WTC11 (cell line): ENCODE results near the gene SLC41A3. TPM values are rescaled to one million over a fixed set of nuclear protein-coding genes. Genes with fewer than 3 reads are reported as not detected.

Experiments
- ATAC-seq: fragments of 200-7000 bp; cut with Tn5 transposase; 2 replicates; pipeline ENCODE4 v1.10.0; 2021; ENCODE audit warnings: mild to moderate bottlenecking, moderate library complexity
- CTCF ChIA-PET: fragments of 300-600 bp; sonication (Branson Sonifier 250); formaldehyde crosslinking; loops from one replicate; lab custom pipeline; 2021; ENCODE audit warnings: antibody characterized with exemption; lab: Charles Lee
- POLR2A ChIA-PET: fragments of 350-600 bp; sonication (Branson Sonifier 250); formaldehyde crosslinking; loops from one replicate; lab custom pipeline; 2021; ENCODE audit warnings: antibody characterized with exemption; lab: Charles Lee
- DNase-seq: peaks from one replicate; pipeline ENCODE4 v3.0.0; 2021; ENCODE audit warnings: low spot score
- H3K27ac Mint-ChIP-seq: 2 replicates; pipeline ENCODE4 v1.8.0; 2021; ENCODE audit warnings: mixed read lengths
- H3K27me3 Mint-ChIP-seq: 2 replicates; pipeline ENCODE4 v1.8.0; 2021; ENCODE audit warnings: low read depth, mild to moderate bottlenecking, moderate library complexity, mixed read lengths
- H3K36me3 Mint-ChIP-seq: 2 replicates; pipeline ENCODE4 v1.8.0; 2021; ENCODE audit warnings: mixed read lengths
- H3K4me1 Mint-ChIP-seq: 2 replicates; pipeline ENCODE4 v1.8.0; 2022; ENCODE audit warnings: mixed read lengths
- H3K4me3 Mint-ChIP-seq: 2 replicates; pipeline ENCODE4 v1.8.0; 2021; ENCODE audit warnings: mild to moderate bottlenecking, moderate library complexity, mixed read lengths
- H3K9me3 Mint-ChIP-seq: 2 replicates; pipeline ENCODE4 v1.8.0; 2021; ENCODE audit warnings: mixed read lengths
- AR ChIP-seq: fragments of 250-450 bp; sonication (Bioruptor Pico); IDR thresholded peaks from 2 replicates; pipeline ENCODE4 v1.9.0; 2021; ENCODE audit warnings: mild to moderate bottlenecking
- FOXK1 ChIP-seq: sonication (generic); formaldehyde crosslinking; IDR thresholded peaks from 2 replicates; pipeline ENCODE4 v1.8.0; 2022; ENCODE audit warnings: mild to moderate bottlenecking, moderate library complexity, missing genetic modification reagents
- FOXP4 ChIP-seq: sonication (generic); formaldehyde crosslinking; IDR thresholded peaks from 2 replicates; pipeline ENCODE4 v1.8.0; 2022; ENCODE audit warnings: mild to moderate bottlenecking, missing genetic modification reagents
- MAX ChIP-seq: sonication (generic); formaldehyde crosslinking; IDR thresholded peaks from 2 replicates; pipeline ENCODE4 v1.8.0; 2022; ENCODE audit warnings: mild to moderate bottlenecking, missing genetic modification reagents
- PREB ChIP-seq: sonication (generic); formaldehyde crosslinking; IDR thresholded peaks from 2 replicates; pipeline ENCODE4 v1.8.1; 2022; ENCODE audit warnings: mild to moderate bottlenecking, missing genetic modification reagents, moderate library complexity, borderline replicate concordance
- SP1 ChIP-seq: sonication (generic); formaldehyde crosslinking; conservative IDR thresholded peaks from 2 replicates; pipeline ENCODE4 v1.8.1; 2022; ENCODE audit warnings: missing genetic modification reagents
- TCF7 ChIP-seq: sonication (generic); formaldehyde crosslinking; IDR thresholded peaks from 2 replicates; pipeline ENCODE4 v1.8.0; 2022; ENCODE audit warnings: mild to moderate bottlenecking, low read depth, missing genetic modification reagents, moderate library complexity
- ZNF416 ChIP-seq: fragments of 250-450 bp; sonication (Bioruptor Pico); IDR thresholded peaks from 2 replicates; pipeline ENCODE4 v1.9.0; 2021; ENCODE audit warnings: mild to moderate bottlenecking, inconsistent platforms
- total RNA-seq: library from RNA; stranded (reverse); gene quantifications from 3 replicates; pipeline ENCODE4 v1.2.3, GENCODE V29; 2021
- TF ChIP-seq, protein P1 (sequence below): sonication (generic); formaldehyde crosslinking; IDR thresholded peaks from 2 replicates; pipeline ENCODE4 v1.8.1; 2023; ENCODE audit warnings: mild to moderate bottlenecking, missing genetic modification reagents
- TF ChIP-seq, protein P2 (sequence below): fragments of 250-450 bp; sonication (Bioruptor Pico); conservative IDR thresholded peaks from 2 replicates; pipeline ENCODE4 v1.9.0; 2021; ENCODE audit warnings: mild to moderate bottlenecking
- TF ChIP-seq, protein P3 (sequence below): sonication (generic); formaldehyde crosslinking; IDR thresholded peaks from 2 replicates; pipeline ENCODE4 v1.8.0; 2022; ENCODE audit warnings: missing genetic modification reagents

The SLC41A3 gene
- total RNA-seq, 1 experiment from 2014 or later: 28.4 TPM

DNA sequence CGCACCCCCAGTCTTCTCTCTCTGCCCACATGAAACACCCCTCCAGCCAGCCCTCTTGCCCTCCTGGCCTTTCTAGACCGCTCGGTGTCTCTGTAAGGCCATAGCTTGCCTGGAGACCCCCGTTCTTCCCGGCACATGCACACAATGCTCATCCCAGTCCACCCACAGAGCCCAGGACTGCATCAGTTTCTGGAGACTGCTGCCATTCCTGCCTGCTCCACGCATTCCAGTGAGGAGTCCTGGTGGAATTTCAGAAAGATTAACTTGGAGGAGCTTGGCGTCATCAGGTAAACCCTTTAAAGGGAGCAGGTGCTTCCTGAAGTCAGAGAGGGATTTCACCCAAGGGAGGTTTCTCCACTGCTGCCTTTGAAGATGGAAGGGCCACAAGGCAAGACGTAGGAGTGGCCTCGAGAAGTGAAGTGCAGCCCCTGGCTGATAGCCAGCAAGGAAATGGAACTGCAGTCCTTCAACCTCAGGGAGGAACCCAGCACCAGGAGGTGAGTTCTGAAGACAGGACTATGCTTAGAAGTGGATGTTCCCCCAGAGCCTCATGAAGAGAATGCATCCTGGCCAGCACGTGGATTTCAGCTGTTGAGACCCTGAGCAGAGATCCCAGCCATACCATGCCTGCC is 19.2 kb downstream of the SLC41A3 start:
- H3K27ac Mint-ChIP-seq: no peak overlapping the region

More for the DNA sequence above, 19.2 kb downstream of the SLC41A3 start:
- peaks cover 8% of the 10 kb centered on the region; the same call in 1 of the 2 replicates for H3K4me1 Mint-ChIP-seq
- H3K27me3 Mint-ChIP-seq: no peaks in the 10 kb centered on the region; the same call in 1 of the 2 replicates
- DNase-seq (no peak), ATAC-seq (no peak)
- ChIA-PET POLR2A (no interaction called here), CTCF (no interaction called here)
- no peak for TF ChIP-seq FOXP4
- TF ChIP-seq, protein P1, sequence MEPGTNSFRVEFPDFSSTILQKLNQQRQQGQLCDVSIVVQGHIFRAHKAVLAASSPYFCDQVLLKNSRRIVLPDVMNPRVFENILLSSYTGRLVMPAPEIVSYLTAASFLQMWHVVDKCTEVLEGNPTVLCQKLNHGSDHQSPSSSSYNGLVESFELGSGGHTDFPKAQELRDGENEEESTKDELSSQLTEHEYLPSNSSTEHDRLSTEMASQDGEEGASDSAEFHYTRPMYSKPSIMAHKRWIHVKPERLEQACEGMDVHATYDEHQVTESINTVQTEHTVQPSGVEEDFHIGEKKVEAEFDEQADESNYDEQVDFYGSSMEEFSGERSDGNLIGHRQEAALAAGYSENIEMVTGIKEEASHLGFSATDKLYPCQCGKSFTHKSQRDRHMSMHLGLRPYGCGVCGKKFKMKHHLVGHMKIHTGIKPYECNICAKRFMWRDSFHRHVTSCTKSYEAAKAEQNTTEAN (CRISPR knock-in tag): no peak
- no peak for TF ChIP-seq SP1 (CRISPR knock-in tag)
- no peak for TF ChIP-seq ZNF416 (CRISPR knock-in tag)
- TF ChIP-seq PREB (CRISPR knock-in tag): no peak
- TF ChIP-seq AR (CRISPR knock-in tag): no peak
- TF ChIP-seq, protein P2, sequence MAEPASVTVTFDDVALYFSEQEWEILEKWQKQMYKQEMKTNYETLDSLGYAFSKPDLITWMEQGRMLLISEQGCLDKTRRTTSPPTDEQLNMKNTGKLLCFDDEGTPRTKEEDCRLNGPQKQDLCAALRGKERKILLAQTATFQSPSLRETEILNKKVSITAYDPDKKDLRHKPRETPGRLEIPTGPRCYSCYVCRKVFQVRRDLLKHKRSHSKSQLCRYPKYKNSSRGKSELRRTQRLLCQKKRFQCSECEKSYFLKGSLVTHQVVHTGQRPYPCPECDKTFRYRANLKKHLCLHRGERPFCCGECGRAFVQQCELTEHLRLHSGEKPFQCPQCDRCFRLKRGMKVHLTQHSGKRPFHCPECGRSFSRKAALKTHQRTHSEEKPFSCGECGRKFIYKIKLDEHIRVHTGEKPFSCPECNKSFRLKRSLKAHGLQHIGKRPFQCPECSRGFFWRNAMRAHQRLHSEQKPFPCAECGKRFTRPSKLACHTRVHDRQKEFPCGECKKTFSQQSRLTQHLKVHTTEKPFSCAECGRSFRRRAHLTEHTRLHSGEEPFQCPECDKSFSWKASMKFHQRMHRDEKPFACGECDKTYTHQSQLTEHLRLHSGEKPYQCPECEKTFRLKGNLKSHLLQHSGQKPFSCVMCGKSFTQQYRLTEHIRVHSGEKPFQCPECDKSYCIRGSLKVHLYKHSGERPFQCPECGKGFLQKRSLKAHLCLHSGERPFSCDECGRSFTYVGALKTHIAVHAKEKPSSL: no peak
- no peak for TF ChIP-seq TCF7 (CRISPR knock-in tag)
- no peak for TF ChIP-seq MAX
- no peak for TF ChIP-seq FOXK1
- TF ChIP-seq, protein P3, sequence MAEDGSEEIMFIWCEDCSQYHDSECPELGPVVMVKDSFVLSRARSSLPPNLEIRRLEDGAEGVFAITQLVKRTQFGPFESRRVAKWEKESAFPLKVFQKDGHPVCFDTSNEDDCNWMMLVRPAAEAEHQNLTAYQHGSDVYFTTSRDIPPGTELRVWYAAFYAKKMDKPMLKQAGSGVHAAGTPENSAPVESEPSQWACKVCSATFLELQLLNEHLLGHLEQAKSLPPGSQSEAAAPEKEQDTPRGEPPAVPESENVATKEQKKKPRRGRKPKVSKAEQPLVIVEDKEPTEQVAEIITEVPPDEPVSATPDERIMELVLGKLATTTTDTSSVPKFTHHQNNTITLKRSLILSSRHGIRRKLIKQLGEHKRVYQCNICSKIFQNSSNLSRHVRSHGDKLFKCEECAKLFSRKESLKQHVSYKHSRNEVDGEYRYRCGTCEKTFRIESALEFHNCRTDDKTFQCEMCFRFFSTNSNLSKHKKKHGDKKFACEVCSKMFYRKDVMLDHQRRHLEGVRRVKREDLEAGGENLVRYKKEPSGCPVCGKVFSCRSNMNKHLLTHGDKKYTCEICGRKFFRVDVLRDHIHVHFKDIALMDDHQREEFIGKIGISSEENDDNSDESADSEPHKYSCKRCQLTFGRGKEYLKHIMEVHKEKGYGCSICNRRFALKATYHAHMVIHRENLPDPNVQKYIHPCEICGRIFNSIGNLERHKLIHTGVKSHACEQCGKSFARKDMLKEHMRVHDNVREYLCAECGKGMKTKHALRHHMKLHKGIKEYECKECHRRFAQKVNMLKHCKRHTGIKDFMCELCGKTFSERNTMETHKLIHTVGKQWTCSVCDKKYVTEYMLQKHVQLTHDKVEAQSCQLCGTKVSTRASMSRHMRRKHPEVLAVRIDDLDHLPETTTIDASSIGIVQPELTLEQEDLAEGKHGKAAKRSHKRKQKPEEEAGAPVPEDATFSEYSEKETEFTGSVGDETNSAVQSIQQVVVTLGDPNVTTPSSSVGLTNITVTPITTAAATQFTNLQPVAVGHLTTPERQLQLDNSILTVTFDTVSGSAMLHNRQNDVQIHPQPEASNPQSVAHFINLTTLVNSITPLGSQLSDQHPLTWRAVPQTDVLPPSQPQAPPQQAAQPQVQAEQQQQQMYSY (CRISPR knock-in tag): no peak
- no peak overlapping the region for H3K4me3 Mint-ChIP-seq
- peaks cover 5% of the 10 kb centered on the region for H3K36me3 Mint-ChIP-seq
- H3K9me3 Mint-ChIP-seq: no peaks in the 10 kb centered on the region
